Memory B cell (primary cell): Measurements from ENCODE around the gene SORCS2.
"Not testable (repeated sequence)": the region's sequence is repeated elsewhere in the genome, so short reads cannot be mapped to it uniquely, and the experiment has no call there.

Experiments used
- ATAC-seq: fragments of 150-1000 bp; cut with Tn5 transposase; 2 replicates; pipeline ENCODE4 v1.10.0; 2021; ENCODE audit warnings: low read depth, mild to moderate bottlenecking, moderate library complexity
- DNase-seq, 2 donors: peaks; one replicate each; pipeline ENCODE4 v3.0.0; 2022; ENCODE audit warnings: low spot score in 2 of 2
- H3K27ac Mint-ChIP-seq: one replicate; pipeline ENCODE4 v1.8.0; 2022; ENCODE audit warnings: mild to moderate bottlenecking, moderate library complexity, mixed read lengths
- H3K27me3 Mint-ChIP-seq: one replicate; pipeline ENCODE4 v1.8.0; 2022; ENCODE audit warnings: mixed read lengths
- H3K36me3 Mint-ChIP-seq: one replicate; pipeline ENCODE4 v1.8.0; 2022; ENCODE audit warnings: mild to moderate bottlenecking, mixed read lengths
- H3K4me1 Mint-ChIP-seq: one replicate; pipeline ENCODE4 v1.8.0; 2022; ENCODE audit warnings: mixed read lengths
- H3K4me3 Mint-ChIP-seq: one replicate; pipeline ENCODE4 v1.8.0; 2022; ENCODE audit warnings: mild to moderate bottlenecking, moderate library complexity, mixed read lengths
- H3K9me3 Mint-ChIP-seq: one replicate; pipeline ENCODE4 v1.8.0; 2022; ENCODE audit warnings: mixed read lengths

Gene SORCS2

GRCh38 chr4:7155590-7156071 is 36.7 kb upstream of the SORCS2 start:
- Mint-ChIP-seq H3K4me1 (no peaks in the 10 kb centered on the region), H3K36me3 (no peaks in the 10 kb centered on the region), H3K9me3 (no peaks in the 10 kb centered on the region), H3K4me3 (no peak overlapping the region), H3K27me3 (peaks cover 16% of the 10 kb centered on the region), H3K27ac (no peak overlapping the region)
- ATAC-seq = no peak
- DNase-seq = no peak

GRCh38 chr4:7156328-7156727 is 36.0 kb upstream of the SORCS2 start:
- Mint-ChIP-seq H3K36me3 (no peaks in the 10 kb centered on the region), H3K4me1 (no peaks in the 10 kb centered on the region), H3K27ac (no peak overlapping the region), H3K4me3 (no peak overlapping the region), H3K27me3 (peaks cover 16% of the 10 kb centered on the region), H3K9me3 (no peaks in the 10 kb centered on the region)
- no peak for ATAC-seq
- no peak for DNase-seq

GRCh38 chr4:7156761-7157488 is 35.4 kb upstream of the SORCS2 start:
- Mint-ChIP-seq H3K9me3 (no peaks in the 10 kb centered on the region), H3K4me3 (no peak overlapping the region), H3K27ac (no peak overlapping the region), H3K27me3 (peaks cover 16% of the 10 kb centered on the region), H3K4me1 (no peaks in the 10 kb centered on the region), H3K36me3 (no peaks in the 10 kb centered on the region)
- ATAC-seq = no peak
- DNase-seq = no peak

- peaks cover 16% of the 10 kb centered on the region for H3K27me3 Mint-ChIP-seq
Observed at GRCh38 chr4:7157666-7158065, 34.7 kb upstream of the SORCS2 start.

GRCh38 chr4:7158081-7158750 is 34.1 kb upstream of the SORCS2 start:
- Mint-ChIP-seq H3K27me3 (peaks cover 13% of the 10 kb centered on the region), H3K36me3 (no peaks in the 10 kb centered on the region), H3K9me3 (no peaks in the 10 kb centered on the region), H3K4me3 (no peak overlapping the region), H3K27ac (no peak overlapping the region), H3K4me1 (no peaks in the 10 kb centered on the region)
- DNase-seq (no peak), ATAC-seq (no peak)

More at GRCh38 chr4:7157666-7158065, 34.7 kb upstream of the SORCS2 start:
- Mint-ChIP-seq H3K4me1 (no peaks in the 10 kb centered on the region), H3K36me3 (no peaks in the 10 kb centered on the region), H3K27ac (no peak overlapping the region), H3K9me3 (no peaks in the 10 kb centered on the region), H3K4me3 (no peak overlapping the region)
- ATAC-seq (no peak), DNase-seq (no peak)

GRCh38 chr4:7158991-7159390 is 33.3 kb upstream of the SORCS2 start:
- Mint-ChIP-seq H3K27ac (no peak overlapping the region), H3K4me3 (no peak overlapping the region), H3K4me1 (no peaks in the 10 kb centered on the region), H3K9me3 (no peaks in the 10 kb centered on the region), H3K36me3 (no peaks in the 10 kb centered on the region), H3K27me3 (peaks cover 13% of the 10 kb centered on the region)
- ATAC-seq = no peak
- DNase-seq = no peak

- peaks cover 15% of the 10 kb centered on the region for H3K27me3 Mint-ChIP-seq
- ATAC-seq (no peak), DNase-seq (no peak)
- H3K27ac Mint-ChIP-seq = no peak overlapping the region
- no peaks in the 10 kb centered on the region for H3K4me1 Mint-ChIP-seq
- no peaks in the 10 kb centered on the region for H3K9me3 Mint-ChIP-seq
- H3K36me3 Mint-ChIP-seq = no peaks in the 10 kb centered on the region
- no peak overlapping the region for H3K4me3 Mint-ChIP-seq
Observed at GRCh38 chr4:7159923-7160322, 32.4 kb upstream of the SORCS2 start.

GRCh38 chr4:7160439-7160838 is 31.9 kb upstream of the SORCS2 start:
- no peak for ATAC-seq

GRCh38 chr4:7160951-7161440 is 31.3 kb upstream of the SORCS2 start:
- no peaks in the 10 kb centered on the region for H3K9me3 Mint-ChIP-seq
- DNase-seq (no peak), ATAC-seq (no peak)
- H3K36me3 Mint-ChIP-seq = no peaks in the 10 kb centered on the region
- no peak overlapping the region for H3K4me3 Mint-ChIP-seq
- peaks cover 15% of the 10 kb centered on the region for H3K27me3 Mint-ChIP-seq
- no peak overlapping the region for H3K27ac Mint-ChIP-seq
- H3K4me1 Mint-ChIP-seq = peaks cover 3% of the 10 kb centered on the region

More at GRCh38 chr4:7160439-7160838, 31.9 kb upstream of the SORCS2 start:
- DNase-seq = no peak
- H3K4me1 Mint-ChIP-seq = peaks cover 3% of the 10 kb centered on the region
- H3K36me3 Mint-ChIP-seq = no peaks in the 10 kb centered on the region
- H3K4me3 Mint-ChIP-seq = no peak overlapping the region
- H3K27ac Mint-ChIP-seq = no peak overlapping the region
- H3K27me3 Mint-ChIP-seq = peaks cover 15% of the 10 kb centered on the region
- H3K9me3 Mint-ChIP-seq = no peaks in the 10 kb centered on the region

GRCh38 chr4:7161721-7162214 is 30.6 kb upstream of the SORCS2 start:
- Mint-ChIP-seq H3K4me1 (peaks cover 3% of the 10 kb centered on the region), H3K4me3 (no peak overlapping the region), H3K36me3 (no peaks in the 10 kb centered on the region), H3K27me3 (peaks cover 9% of the 10 kb centered on the region), H3K27ac (no peak overlapping the region), H3K9me3 (no peaks in the 10 kb centered on the region)
- DNase-seq (no peak), ATAC-seq (no peak)

- not testable (repeated sequence) for H3K4me3 Mint-ChIP-seq, H3K27ac Mint-ChIP-seq, H3K9me3 Mint-ChIP-seq, DNase-seq, ATAC-seq, H3K27me3 Mint-ChIP-seq, H3K36me3 Mint-ChIP-seq, H3K4me1 Mint-ChIP-seq
Observed at GRCh38 chr4:7165056-7165873, 27.1 kb upstream of the SORCS2 start.

GRCh38 chr4:7165874-7166201 is 26.5 kb upstream of the SORCS2 start:
- peaks cover 8% of the 10 kb centered on the region for H3K27me3 Mint-ChIP-seq
- no peak for DNase-seq
- H3K4me1 Mint-ChIP-seq = peaks cover 8% of the 10 kb centered on the region

GRCh38 chr4:7166237-7166636 is 26.1 kb upstream of the SORCS2 start:
- no peak for ATAC-seq
- Mint-ChIP-seq H3K9me3 (no peaks in the 10 kb centered on the region), H3K4me3 (no peak overlapping the region), H3K27ac (no peak overlapping the region), H3K36me3 (no peaks in the 10 kb centered on the region), H3K4me1 (peaks cover 8% of the 10 kb centered on the region), H3K27me3 (peaks cover 7% of the 10 kb centered on the region)
- no peak for DNase-seq

More at GRCh38 chr4:7165874-7166201, 26.5 kb upstream of the SORCS2 start:
- H3K4me3 Mint-ChIP-seq = no peak overlapping the region
- H3K36me3 Mint-ChIP-seq = no peaks in the 10 kb centered on the region
- no peak for ATAC-seq
- H3K9me3 Mint-ChIP-seq = no peaks in the 10 kb centered on the region
- no peak overlapping the region for H3K27ac Mint-ChIP-seq
